K562 (cell line): Measurements from ENCODE around the gene ZNRF3. TPM values are rescaled to one million over a fixed set of nuclear protein-coding genes. Genes with fewer than 3 reads are reported as not detected.

Experiments used
- ATAC-seq: fragments of 200-7000 bp; cut with Tn5 transposase; 3 replicates; pipeline ENCODE4 v1.9.1; 2020; ENCODE audit warnings: moderate library complexity
- BruUV-seq: library from RNA; stranded (reverse); fragments of 400-500 nt; replicated peaks from 2 replicates; lab custom pipeline; 2021; lab: Mats Ljungman, UMichigan
- CTCF ChIA-PET: fragments of 300-600 bp; formaldehyde crosslinking; extraction: SDS; loops from one replicate; lab custom pipeline; 2021; ENCODE audit warnings: low intra/inter-chr PET ratio; lab: Yijun Ruan, JAX
- POLR2A ChIA-PET: fragments of 300-600, 350-650 bp; sonication (Branson Sonifier 250); formaldehyde crosslinking; extraction: SDS; loops from one replicate; lab custom pipeline; 2021; ENCODE audit warnings: antibody characterized with exemption, inconsistent platforms; lab: Yijun Ruan, JAX
- DNase-seq, 4 experiments: peaks; one replicate each; pipeline versions ENCODE4 v3.0.0 to v3.0.0-alpha.2; 2011 to 2018; ENCODE audit warnings: low spot score in 3 of 4, mixed read lengths in 3 of 4; ENCODE audit errors: extremely low read depth in 1 of 4
- FAIRE-seq: peaks from 2 replicates; lab custom pipeline; 2011; peaks lifted over from hg19 to GRCh38; lab: Jason Lieb, UNC
- H2AFZ ChIP-seq: 2 replicates; pipeline ENCODE4 v1.6.0; 2011; ENCODE audit warnings: low read depth, low read length, control low read depth, inconsistent platforms
- H3K27ac ChIP-seq: fragments of 200-600 bp; 3 replicates; pipeline ENCODE4 v1.8.0; 2011; ENCODE audit warnings: low read depth, mild to moderate bottlenecking, control low read depth, inconsistent platforms, low read length, moderate library complexity, mixed read lengths; ENCODE audit errors: extremely low read depth
- H3K27me3 ChIP-seq, 2 experiments: fragments of 300-600 bp in 1 of 2; 2 replicates in 1 of 2; 3 replicates in 1 of 2; pipeline versions ENCODE4 v1.6.0 to v1.8.0; 2011; ENCODE audit warnings: inconsistent platforms in 2 of 2, low read length in 2 of 2, mild to moderate bottlenecking in 1 of 2, mixed read lengths in 1 of 2, moderate library complexity in 1 of 2; ENCODE audit not compliant: control insufficient read depth in 2 of 2, insufficient read depth in 2 of 2
- H3K36me3 ChIP-seq: fragments of 300-600 bp; 3 replicates; pipeline ENCODE4 v1.8.0; 2011; ENCODE audit warnings: mild to moderate bottlenecking, low read length, inconsistent platforms; ENCODE audit not compliant: control insufficient read depth, insufficient read depth
- H3K4me1 ChIP-seq, 2 experiments: fragments of 200-600 bp in 1 of 2; replicated peaks in 1 of 2; 2 replicates in 1 of 2; 3 replicates in 1 of 2; pipeline versions ENCODE4 v1.5.1 to v1.8.0; 2011; ENCODE audit warnings: inconsistent platforms in 2 of 2, low read length in 2 of 2, mild to moderate bottlenecking in 1 of 2, mixed read lengths in 1 of 2, moderate library complexity in 1 of 2; ENCODE audit not compliant: control insufficient read depth in 2 of 2, insufficient read depth in 2 of 2
- H3K4me2 ChIP-seq: 2 replicates; pipeline ENCODE4 v1.6.1; 2011; ENCODE audit warnings: low read length, control low read depth, inconsistent platforms, mixed read lengths; ENCODE audit not compliant: insufficient read depth
- H3K4me3 ChIP-seq: fragments of 200-600 bp; sonication (generic), shearing (Covaris generic); 2 replicates; pipeline ENCODE4 v1.5.1; 2016; ENCODE audit warnings: control low read depth, inconsistent platforms
- H3K79me2 ChIP-seq: fragments of 200-600 bp; 3 replicates; pipeline ENCODE4 v1.8.0; 2011; ENCODE audit warnings: low read length, inconsistent platforms; ENCODE audit not compliant: control insufficient read depth, insufficient read depth
- H3K9ac ChIP-seq, 2 experiments: 2 replicates each; pipeline versions ENCODE4 v1.6.0 to v1.6.1; 2011; ENCODE audit warnings: low read depth in 2 of 2, low read length in 2 of 2, control low read depth in 1 of 2, inconsistent platforms in 1 of 2, mild to moderate bottlenecking in 1 of 2, mixed read lengths in 1 of 2; ENCODE audit not compliant: insufficient read depth in 1 of 2
- H3K9me1 ChIP-seq: one replicate; pipeline ENCODE4 v1.6.0; 2011; ENCODE audit warnings: inconsistent platforms, mild to moderate bottlenecking, low read length, moderate library complexity; ENCODE audit not compliant: control insufficient read depth, insufficient read depth
- H3K9me3 ChIP-seq: replicated peaks from 2 replicates; pipeline ENCODE4 v1.5.1; 2011; ENCODE audit warnings: low read depth, low read length, inconsistent platforms; ENCODE audit not compliant: control insufficient read depth, insufficient read depth
- H4K20me1 ChIP-seq: replicated peaks from 2 replicates; pipeline ENCODE4 v1.6.1; 2011; ENCODE audit warnings: low read length, inconsistent platforms, mixed read lengths; ENCODE audit not compliant: control insufficient read depth, insufficient read depth
- MBD2 ChIP-seq: sonication (generic); IDR thresholded peaks from 2 replicates; pipeline ENCODE4 v1.6.1; 2016; ENCODE audit warnings: low read depth, borderline replicate concordance
- RBM22 ChIP-seq: fragments of 200-400 bp; formaldehyde crosslinking; IDR thresholded peaks from 2 replicates; pipeline ENCODE4 v1.6.1; 2018; ENCODE audit warnings: low read length, low read depth; ENCODE audit not compliant: poor library complexity, severe bottlenecking
- ZNF212 ChIP-seq: fragments of 450-650 bp; formaldehyde crosslinking; IDR thresholded peaks from 2 replicates; pipeline ENCODE4 v1.4.0; 2020; ENCODE audit warnings: mild to moderate bottlenecking
- WGBS: fragments of 100-300 bp; shearing (Covaris generic); methylation state at CpG from one replicate; pipeline ENCODE4 v1.1.6; 2016; ENCODE audit warnings: low coverage, mixed read lengths; ENCODE audit not compliant: insufficient coverage; ENCODE audit errors: missing lambda C conversion rate; 5-methylcytosine and 5-hydroxymethylcytosine counted together
- in situ Hi-C: fragments of 300-500 bp; cut with MboI; formaldehyde crosslinking; loops from 4 replicates; pipeline ENCODE4 v1.15.0; 2018; ENCODE audit warnings: inconsistent platforms, mixed read lengths
- intact Hi-C: fragments of 100-400 bp; cut with micrococcal nuclease; formaldehyde crosslinking; loops from 2 replicates; pipeline ENCODE4 v1.14.2; 2022
- polyA plus RNA-seq, 8 experiments: library from polyadenylated mRNA; depleted of rRNA in 4 of 8; stranded (reverse) in 5 of 8; unstranded in 3 of 8; fragments of >200 nt; fragmentation: Nextera tagmentation in 2 of 8; fragmentation: Illumina TruSeq in 1 of 8; extraction: Ambion mirVana in 2 of 8; extraction: Trizol in 1 of 8; gene quantifications; 2 replicates each; pipeline versions ENCODE4 v1.2.1 to v1.2.3, GENCODE V29; 2011 to 2014; ENCODE audit warnings: inconsistent platforms in 1 of 8, missing spikeins in 1 of 8
- total RNA-seq, 7 experiments: library from RNA; depleted of rRNA in 6 of 7; stranded (reverse); fragments of >200 nt in 6 of 7; fragmentation: Illumina TruSeq in 2 of 7; extraction: Trizol in 2 of 7; gene quantifications; 2 replicates each; pipeline versions ENCODE4 v1.2.1 to v1.2.3, GENCODE V29; 2011 to 2021; ENCODE audit warnings: low replicate concordance in 1 of 7
- TF ChIP-seq, protein P1 (sequence below): fragments of 250-450 bp; sonication (Bioruptor Pico); IDR thresholded peaks from 2 replicates; pipeline ENCODE4 v1.9.0; 2021; ENCODE audit warnings: mild to moderate bottlenecking
- TF ChIP-seq, protein P2 (sequence below): fragments of 450-650 bp; IDR thresholded peaks from 2 replicates; pipeline ENCODE4 v1.7.1; 2018; ENCODE audit warnings: mild to moderate bottlenecking, low read depth; ENCODE audit not compliant: partially characterized antibody

ZNRF3 gene
- total and polyA plus RNA-seq, 9 of the 15 experiments (the other 6 are each of a cell fraction or from before 2014, with no cell fraction given): 0.41 to 5.9 (median 1.7) TPM

DNA sequence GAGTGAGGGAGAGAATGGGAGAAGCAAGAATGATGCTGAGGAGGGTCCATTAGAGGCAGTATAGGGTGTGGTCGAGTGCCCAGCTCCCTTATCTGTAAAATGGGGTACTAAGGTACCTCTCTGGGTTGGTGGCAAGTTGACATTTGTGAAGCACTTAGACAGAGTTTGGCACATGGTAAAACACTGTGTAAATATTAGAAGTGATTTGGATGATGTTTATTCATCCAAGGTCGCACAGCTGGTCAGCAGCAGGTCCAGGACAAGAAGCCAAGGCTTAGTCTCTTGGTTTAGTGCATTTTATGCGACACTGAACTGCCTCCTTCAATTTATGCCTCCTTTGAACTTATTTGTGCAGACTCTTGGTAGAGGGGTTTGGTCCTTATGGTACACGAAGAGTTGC is 208.9 kb downstream of the ZNRF3 start:
- DNase-seq: no peak
- no peaks in the 10 kb centered on the region for H4K20me1 ChIP-seq
- ChIA-PET POLR2A (interaction anchor here (0.6 to 0.7 kb wide), 2 partner anchors 8 to 410 kb away, joined by 3 to 4 read pairs; no protein-coding TSS in a partner anchor), CTCF (no interaction called here)
- FAIRE-seq: no peak
- intact Hi-C loops (no loop called here), in situ Hi-C loops (no loop called here)
- no peak for ATAC-seq
- no peaks in the 10 kb centered on the region for H3K9me1 ChIP-seq
- H3K4me3 ChIP-seq: no peak overlapping the region
- TF ChIP-seq RBM22 (no peak), ZNF212 (no peak), MBD2 (no peak)
- TF ChIP-seq, protein P1, sequence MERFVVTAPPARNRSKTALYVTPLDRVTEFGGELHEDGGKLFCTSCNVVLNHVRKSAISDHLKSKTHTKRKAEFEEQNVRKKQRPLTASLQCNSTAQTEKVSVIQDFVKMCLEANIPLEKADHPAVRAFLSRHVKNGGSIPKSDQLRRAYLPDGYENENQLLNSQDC (CRISPR knock-in tag): no peak
- TF ChIP-seq, protein P2, sequence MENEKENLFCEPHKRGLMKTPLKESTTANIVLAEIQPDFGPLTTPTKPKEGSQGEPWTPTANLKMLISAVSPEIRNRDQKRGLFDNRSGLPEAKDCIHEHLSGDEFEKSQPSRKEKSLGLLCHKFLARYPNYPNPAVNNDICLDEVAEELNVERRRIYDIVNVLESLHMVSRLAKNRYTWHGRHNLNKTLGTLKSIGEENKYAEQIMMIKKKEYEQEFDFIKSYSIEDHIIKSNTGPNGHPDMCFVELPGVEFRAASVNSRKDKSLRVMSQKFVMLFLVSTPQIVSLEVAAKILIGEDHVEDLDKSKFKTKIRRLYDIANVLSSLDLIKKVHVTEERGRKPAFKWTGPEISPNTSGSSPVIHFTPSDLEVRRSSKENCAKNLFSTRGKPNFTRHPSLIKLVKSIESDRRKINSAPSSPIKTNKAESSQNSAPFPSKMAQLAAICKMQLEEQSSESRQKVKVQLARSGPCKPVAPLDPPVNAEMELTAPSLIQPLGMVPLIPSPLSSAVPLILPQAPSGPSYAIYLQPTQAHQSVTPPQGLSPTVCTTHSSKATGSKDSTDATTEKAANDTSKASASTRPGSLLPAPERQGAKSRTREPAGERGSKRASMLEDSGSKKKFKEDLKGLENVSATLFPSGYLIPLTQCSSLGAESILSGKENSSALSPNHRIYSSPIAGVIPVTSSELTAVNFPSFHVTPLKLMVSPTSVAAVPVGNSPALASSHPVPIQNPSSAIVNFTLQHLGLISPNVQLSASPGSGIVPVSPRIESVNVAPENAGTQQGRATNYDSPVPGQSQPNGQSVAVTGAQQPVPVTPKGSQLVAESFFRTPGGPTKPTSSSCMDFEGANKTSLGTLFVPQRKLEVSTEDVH: no peak
- no peak overlapping the region for H2AFZ ChIP-seq
- H3K27ac ChIP-seq: no peak overlapping the region
- H3K4me1 ChIP-seq: peaks cover 4 to 21% of the 10 kb centered on the region in 2 experiments; a peak in 4 of 5 replicates
- no peak overlapping the region for H3K9ac ChIP-seq
- BruUV-seq: no TSS peak
- H3K27me3 ChIP-seq: no peaks in the 10 kb centered on the region
- H3K9me3 ChIP-seq: no peaks in the 10 kb centered on the region
- 45% methylated on average over 4 of the region's 4 CpGs for WGBS
- H3K4me2 ChIP-seq: no peak overlapping the region
- H3K36me3 ChIP-seq: no peaks in the 10 kb centered on the region
- H3K79me2 ChIP-seq: no peaks in the 10 kb centered on the region
